K562 (cell line): ENCODE measurements around the gene SAP30BP. TPM values are rescaled to one million over a fixed set of nuclear protein-coding genes. Genes with fewer than 3 reads are reported as not detected.
A peak's percentile ranks its signal among the peaks of the same experiment; 100 is the strongest.

Experiments used
- CBX3 ChIP-seq, 2 experiments: IDR thresholded peaks; 1 replicate in 1 of 2; 2 replicates in 1 of 2; pipeline ENCODE4 v1.6.1; 2012; ENCODE audit warnings: inconsistent platforms in 2 of 2, low read length in 2 of 2, borderline replicate concordance in 1 of 2, control low read depth in 1 of 2
- CC2D1A ChIP-seq: fragments of 450-650 bp; IDR thresholded peaks from 2 replicates; pipeline ENCODE4 v1.6.1; 2017; ENCODE audit warnings: mild to moderate bottlenecking
- CSDE1 ChIP-seq, 2 experiments: fragments of 450-650 bp; IDR thresholded peaks; 2 replicates each; pipeline ENCODE4 v1.6.1; 2016; ENCODE audit warnings: mild to moderate bottlenecking in 1 of 2
- ELF1 ChIP-seq: fragments of 200-800 bp; sonication (Bioruptor generic); IDR thresholded peaks from 2 replicates; pipeline ENCODE4 v1.6.1; 2016; ENCODE audit warnings: missing genetic modification characterization, missing compliant biosample characterization
- ERF ChIP-seq: fragments of 450-650 bp; formaldehyde crosslinking; IDR thresholded peaks from 2 replicates; pipeline ENCODE4 v1.4.0; 2020; ENCODE audit warnings: mild to moderate bottlenecking, mixed read lengths
- ETV5 ChIP-seq: sonication (generic); formaldehyde crosslinking; IDR thresholded peaks from 2 replicates; pipeline ENCODE4 v1.4.0; 2020; ENCODE audit warnings: low read depth, mild to moderate bottlenecking, missing genetic modification reagents
- FUS ChIP-seq: fragments of 200-400 bp; formaldehyde crosslinking; optimal IDR thresholded peaks from 2 replicates; pipeline ENCODE3; 2017; ENCODE audit warnings: low read depth, low read length
- HMGXB4 ChIP-seq: sonication (generic); formaldehyde crosslinking; IDR thresholded peaks from 2 replicates; pipeline ENCODE4 v1.8.1; 2023; ENCODE audit warnings: mild to moderate bottlenecking, missing genetic modification reagents
- HNRNPLL ChIP-seq: fragments of 200-400 bp; formaldehyde crosslinking; IDR thresholded peaks from 2 replicates; pipeline ENCODE4 v1.6.1; 2017; ENCODE audit warnings: low read length, low read depth, mild to moderate bottlenecking; ENCODE audit not compliant: poor library complexity, severe bottlenecking
- ILK ChIP-seq: fragments of 450-650 bp; IDR thresholded peaks from 2 replicates; pipeline ENCODE4 v1.6.1; 2016; ENCODE audit warnings: missing genetic modification characterization, low read depth, mild to moderate bottlenecking, missing compliant biosample characterization, moderate library complexity, borderline replicate concordance
- KDM4B ChIP-seq, 2 experiments: fragments of 450-650 bp in 1 of 2; sonication (generic) in 1 of 2; IDR thresholded peaks; 2 replicates each; pipeline ENCODE4 v1.6.1; 2016 to 2017; ENCODE audit warnings: borderline replicate concordance in 2 of 2, antibody characterized with exemption in 1 of 2, low read depth in 1 of 2, mild to moderate bottlenecking in 1 of 2
- NFE2L1 ChIP-seq: fragments of 450-650 bp; IDR thresholded peaks from 2 replicates; pipeline ENCODE4 v1.6.1; 2016; ENCODE audit warnings: missing genetic modification characterization, low read depth, mild to moderate bottlenecking, missing compliant biosample characterization, moderate library complexity, borderline replicate concordance
- NRF1 ChIP-seq, 2 experiments: fragments of 450-650 bp; IDR thresholded peaks in 1 of 2; conservative IDR thresholded peaks in 1 of 2; 2 replicates each; pipeline ENCODE4 v1.6.1; 2014; ENCODE audit warnings: mild to moderate bottlenecking in 2 of 2
- PTRF ChIP-seq: fragments of 450-650 bp; IDR thresholded peaks from 2 replicates; pipeline ENCODE4 v1.6.1; 2016; ENCODE audit warnings: mild to moderate bottlenecking, missing genetic modification characterization, missing compliant biosample characterization
- SAFB2 ChIP-seq: fragments of 200-400 bp; formaldehyde crosslinking; IDR thresholded peaks from 2 replicates; pipeline ENCODE4 v1.6.1; 2018; ENCODE audit warnings: borderline replicate concordance, low read length, low read depth, moderate library complexity; ENCODE audit not compliant: severe bottlenecking
- SRSF1 ChIP-seq: fragments of 200-400 bp; formaldehyde crosslinking; IDR thresholded peaks from 2 replicates; pipeline ENCODE4 v1.6.1; 2017; ENCODE audit warnings: mild to moderate bottlenecking, low read depth, low read length, moderate library complexity
- STAG1 ChIP-seq: sonication (generic); formaldehyde crosslinking; IDR thresholded peaks from 2 replicates; pipeline ENCODE4 v1.5.0; 2020; ENCODE audit warnings: missing genetic modification reagents, borderline replicate concordance
- THRAP3 ChIP-seq: fragments of 450-650 bp; IDR thresholded peaks from 2 replicates; pipeline ENCODE4 v1.6.1; 2016; ENCODE audit warnings: mild to moderate bottlenecking, inconsistent platforms, borderline replicate concordance
- ZNF24 ChIP-seq: fragments of 450-650 bp; IDR thresholded peaks from 2 replicates; pipeline ENCODE4 v1.6.1; 2016
- ZNF354B ChIP-seq: fragments of 250-450 bp; sonication (Bioruptor Pico); IDR thresholded peaks from 2 replicates; pipeline ENCODE4 v1.4.0; 2020
- ZNF717 ChIP-seq: fragments of 250-450 bp; sonication (Bioruptor Pico); IDR thresholded peaks from 2 replicates; pipeline ENCODE4 v1.5.0; 2021
- ZNF785 ChIP-seq: fragments of 250-450 bp; sonication (Bioruptor Pico); IDR thresholded peaks from 2 replicates; pipeline ENCODE4 v1.4.0; 2020; ENCODE audit warnings: mild to moderate bottlenecking
- polyA plus RNA-seq, 8 experiments: library from polyadenylated mRNA; depleted of rRNA in 4 of 8; stranded (reverse) in 5 of 8; unstranded in 3 of 8; fragments of >200 nt; fragmentation: Nextera tagmentation in 2 of 8; fragmentation: Illumina TruSeq in 1 of 8; extraction: Ambion mirVana in 2 of 8; extraction: Trizol in 1 of 8; gene quantifications; 2 replicates each; pipeline versions ENCODE4 v1.2.1 to v1.2.3, GENCODE V29; 2011 to 2014; ENCODE audit warnings: inconsistent platforms in 1 of 8, missing spikeins in 1 of 8
- total RNA-seq, 7 experiments: library from RNA; depleted of rRNA in 6 of 7; stranded (reverse); fragments of >200 nt in 6 of 7; fragmentation: Illumina TruSeq in 2 of 7; extraction: Trizol in 2 of 7; gene quantifications; 2 replicates each; pipeline versions ENCODE4 v1.2.1 to v1.2.3, GENCODE V29; 2011 to 2021; ENCODE audit warnings: low replicate concordance in 1 of 7
- TF ChIP-seq, protein P1 (sequence below): sonication (generic); formaldehyde crosslinking; IDR thresholded peaks from 2 replicates; pipeline ENCODE4 v1.8.1; 2023; ENCODE audit warnings: missing genetic modification reagents, mild to moderate bottlenecking, borderline replicate concordance

Gene SAP30BP
- total and polyA plus RNA-seq, 9 of the 15 experiments (the other 6 are each of a cell fraction or from before 2014, with no cell fraction given), result 45.3 to 154 (median 71.7) TPM

GRCh38 chr17:75633486-75634375 is 33.4 kb upstream of the SAP30BP start (continued):
- peak in 1 of 2 experiments; percentile 44; a peak in 3 of 4 replicates for TF ChIP-seq NRF1 (conservative IDR thresholded peaks at IDR 0.05 in 1 of 2, IDR thresholded peaks at IDR 0.05 in 1 of 2)
- TF ChIP-seq PTRF (tag), result no peak
- TF ChIP-seq, protein P1, sequence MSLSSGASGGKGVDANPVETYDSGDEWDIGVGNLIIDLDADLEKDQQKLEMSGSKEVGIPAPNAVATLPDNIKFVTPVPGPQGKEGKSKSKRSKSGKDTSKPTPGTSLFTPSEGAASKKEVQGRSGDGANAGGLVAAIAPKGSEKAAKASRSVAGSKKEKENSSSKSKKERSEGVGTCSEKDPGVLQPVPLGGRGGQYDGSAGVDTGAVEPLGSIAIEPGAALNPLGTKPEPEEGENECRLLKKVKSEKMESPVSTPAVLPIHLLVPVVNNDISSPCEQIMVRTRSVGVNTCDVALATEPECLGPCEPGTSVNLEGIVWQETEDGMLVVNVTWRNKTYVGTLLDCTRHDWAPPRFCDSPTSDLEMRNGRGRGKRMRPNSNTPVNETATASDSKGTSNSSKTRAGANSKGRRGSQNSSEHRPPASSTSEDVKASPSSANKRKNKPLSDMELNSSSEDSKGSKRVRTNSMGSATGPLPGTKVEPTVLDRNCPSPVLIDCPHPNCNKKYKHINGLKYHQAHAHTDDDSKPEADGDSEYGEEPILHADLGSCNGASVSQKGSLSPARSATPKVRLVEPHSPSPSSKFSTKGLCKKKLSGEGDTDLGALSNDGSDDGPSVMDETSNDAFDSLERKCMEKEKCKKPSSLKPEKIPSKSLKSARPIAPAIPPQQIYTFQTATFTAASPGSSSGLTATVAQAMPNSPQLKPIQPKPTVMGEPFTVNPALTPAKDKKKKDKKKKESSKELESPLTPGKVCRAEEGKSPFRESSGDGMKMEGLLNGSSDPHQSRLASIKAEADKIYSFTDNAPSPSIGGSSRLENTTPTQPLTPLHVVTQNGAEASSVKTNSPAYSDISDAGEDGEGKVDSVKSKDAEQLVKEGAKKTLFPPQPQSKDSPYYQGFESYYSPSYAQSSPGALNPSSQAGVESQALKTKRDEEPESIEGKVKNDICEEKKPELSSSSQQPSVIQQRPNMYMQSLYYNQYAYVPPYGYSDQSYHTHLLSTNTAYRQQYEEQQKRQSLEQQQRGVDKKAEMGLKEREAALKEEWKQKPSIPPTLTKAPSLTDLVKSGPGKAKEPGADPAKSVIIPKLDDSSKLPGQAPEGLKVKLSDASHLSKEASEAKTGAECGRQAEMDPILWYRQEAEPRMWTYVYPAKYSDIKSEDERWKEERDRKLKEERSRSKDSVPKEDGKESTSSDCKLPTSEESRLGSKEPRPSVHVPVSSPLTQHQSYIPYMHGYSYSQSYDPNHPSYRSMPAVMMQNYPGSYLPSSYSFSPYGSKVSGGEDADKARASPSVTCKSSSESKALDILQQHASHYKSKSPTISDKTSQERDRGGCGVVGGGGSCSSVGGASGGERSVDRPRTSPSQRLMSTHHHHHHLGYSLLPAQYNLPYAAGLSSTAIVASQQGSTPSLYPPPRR (CRISPR knock-in tag), result no peak
- TF ChIP-seq STAG1 (CRISPR knock-in tag), result no peak
- 0 out of 3 replicates have a peak, but pooled peaks of 1 of the 2 experiments have one; percentile 17 for TF ChIP-seq CBX3 (IDR thresholded peaks at IDR 0.05; ENCODE audit: borderline replicate concordance in 1 of 2, low read length in 2 of 2)
- no peak for TF ChIP-seq SRSF1
- no peak for TF ChIP-seq HNRNPLL
- TF ChIP-seq ILK (tag), result no peak
- TF ChIP-seq FUS, result no peak
- no peak for TF ChIP-seq HMGXB4 (CRISPR knock-in tag)
- TF ChIP-seq ELF1 (tag), result no peak
- TF ChIP-seq ZNF354B (CRISPR knock-in tag), result no peak
- TF ChIP-seq KDM4B (IDR thresholded peaks at IDR 0.05; ENCODE audit: borderline replicate concordance in 2 of 2, low read depth in 1 of 2), result no peak
- TF ChIP-seq CSDE1 (IDR thresholded peaks at IDR 0.05), result no peak
- TF ChIP-seq NFE2L1 (tag), result no peak
- TF ChIP-seq CC2D1A, result no peak
- no peak for TF ChIP-seq ZNF785 (CRISPR knock-in tag)
- TF ChIP-seq THRAP3, result no peak
- no peak for TF ChIP-seq ZNF24
- no peak for TF ChIP-seq ERF (CRISPR knock-in tag)
- TF ChIP-seq ETV5 (CRISPR knock-in tag), result no peak
- no peak for TF ChIP-seq SAFB2
- no peak for TF ChIP-seq ZNF717
